Activated CD8-positive, alpha-beta memory T cell treated with anti-CD3 and anti-CD28 coated beads, Interleukin-2, amount 10 ng/mL, durations not matched to agents 7 days and 5 days (primary cell): Measurements from ENCODE around the gene SNRPA. TPM values are rescaled to one million over a fixed set of nuclear protein-coding genes. Genes with fewer than 3 reads are reported as not detected.

Experiments
- ATAC-seq: fragments of 150-1000 bp; cut with Tn5 transposase; one replicate; pipeline ENCODE4 v1.10.0; 2021; ENCODE audit warnings: moderate library complexity
- CTCF ChIA-PET: fragments of 350-600 bp; sonication (Branson Sonifier 250); formaldehyde crosslinking; loops from one replicate; lab custom pipeline; 2021; ENCODE audit warnings: antibody characterized with exemption; lab: Charles Lee
- DNase-seq: peaks from one replicate; pipeline ENCODE4 v3.0.0-alpha.2; 2020
- H3K27ac Mint-ChIP-seq: one replicate; pipeline ENCODE4 v1.8.0; 2021; ENCODE audit warnings: mild to moderate bottlenecking, mixed read lengths
- H3K27me3 Mint-ChIP-seq: one replicate; pipeline ENCODE4 v1.8.0; 2021; ENCODE audit warnings: mixed read lengths
- H3K36me3 Mint-ChIP-seq: one replicate; pipeline ENCODE4 v1.8.0; 2021; ENCODE audit warnings: mild to moderate bottlenecking, mixed read lengths
- H3K4me1 Mint-ChIP-seq: one replicate; pipeline ENCODE4 v1.8.0; 2021; ENCODE audit warnings: mixed read lengths
- H3K4me3 Mint-ChIP-seq: one replicate; pipeline ENCODE4 v1.8.0; 2021; ENCODE audit warnings: mild to moderate bottlenecking, moderate library complexity, mixed read lengths
- H3K9me3 Mint-ChIP-seq: one replicate; pipeline ENCODE4 v1.8.0; 2022; ENCODE audit warnings: low read depth, mixed read lengths
- total RNA-seq, 2 experiments: library from RNA; stranded (reverse); gene quantifications; one replicate each; pipeline ENCODE4 v1.2.3, GENCODE V29; 2021

Gene SNRPA
- total RNA-seq, 2 experiments from 2014 or later = 176 to 193 TPM

GRCh38 chr19:40797963-40798682 lies 47.1 kb downstream of the SNRPA start:
- peak overlapping the region; percentile 98 for H3K27ac Mint-ChIP-seq
- ATAC-seq (peak; percentile 35), DNase-seq (peak; percentile 85)
- H3K36me3 Mint-ChIP-seq = peaks cover 25% of the 10 kb centered on the region
- H3K4me1 Mint-ChIP-seq = peaks cover 48% of the 10 kb centered on the region
- no peaks in the 10 kb centered on the region for H3K27me3 Mint-ChIP-seq
- CTCF ChIA-PET = interaction anchor here (0.6 to 3.7 kb wide), 11 partner anchors 8 to 144 kb away, joined by 3 to 42 read pairs (median 5); partner anchors contain the start of genes COQ8B, ITPKC and RAB4B
- peak overlapping the region; percentile 95 for H3K4me3 Mint-ChIP-seq
- no peaks in the 10 kb centered on the region for H3K9me3 Mint-ChIP-seq

- CTCF ChIA-PET = interaction anchor here (0.6 to 3.7 kb wide), 12 partner anchors 7 to 145 kb away, joined by 3 to 42 read pairs (median 5); partner anchors contain the start of genes COQ8B, ITPKC and RAB4B
- ATAC-seq = peak; percentile 87
- no peaks in the 10 kb centered on the region for H3K9me3 Mint-ChIP-seq
- peak within 1 kb of the TSS; percentile 95 for H3K4me3 Mint-ChIP-seq
- peak; percentile 100 for DNase-seq
- peaks cover 55% of the 10 kb centered on the region for H3K4me1 Mint-ChIP-seq
- H3K27ac Mint-ChIP-seq = peak within 1 kb of the TSS; percentile 98
- H3K36me3 Mint-ChIP-seq = peaks cover 28% of the 10 kb centered on the region
- H3K27me3 Mint-ChIP-seq = no peaks in the 10 kb centered on the region
These were observed 47.9 kb downstream of the SNRPA start, which contains the start of gene EGLN2 for GRCh38 chr19:40798683-40799557. TSS of gene EGLN2 (plus strand) at chr19:40799191. CDS start at chr19:40800573, 1,382 bp downstream.

DNA sequence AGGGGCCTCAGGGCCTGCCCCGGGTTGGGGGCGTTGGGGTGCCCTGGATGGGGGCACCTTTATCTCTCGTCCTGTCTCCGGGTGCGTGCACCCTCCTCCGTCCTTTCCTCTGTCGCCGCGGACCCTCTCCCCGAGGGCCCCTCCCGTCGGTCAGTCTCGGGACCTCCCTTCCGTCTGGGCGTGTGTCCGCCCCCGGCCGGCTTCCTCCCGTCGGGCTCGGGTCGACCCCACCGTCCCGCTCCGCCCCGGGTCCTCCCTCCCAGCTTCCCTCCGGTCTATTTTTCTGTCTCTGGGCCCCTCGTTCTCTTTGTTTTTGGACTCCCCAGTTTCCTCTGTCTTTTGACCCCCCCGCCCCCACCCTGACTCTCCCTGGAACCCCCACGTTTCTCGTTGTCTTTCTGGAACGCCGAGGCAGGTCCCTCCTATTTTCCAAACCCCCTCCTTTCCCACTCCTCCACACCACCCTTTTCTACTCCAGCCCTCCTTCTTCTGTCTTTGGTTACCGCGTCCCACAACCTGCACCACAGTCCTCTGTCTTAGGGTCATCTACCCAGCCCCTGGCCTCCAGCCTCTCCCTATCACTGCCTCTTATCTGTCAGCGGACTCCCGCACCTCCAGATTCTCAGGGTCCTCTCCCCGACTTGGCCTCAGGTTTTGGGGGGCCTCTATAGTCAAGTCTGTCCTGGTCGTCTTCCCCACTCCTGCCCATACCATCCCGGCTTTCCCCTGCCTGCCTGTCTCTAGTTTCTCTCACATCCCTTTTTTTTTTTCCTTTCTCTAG lies 48.7 kb downstream of the SNRPA start:
- Mint-ChIP-seq H3K27ac (peak overlapping the region; percentile 87), H3K9me3 (no peaks in the 10 kb centered on the region), H3K4me3 (peak overlapping the region; percentile 95), H3K4me1 (peaks cover 64% of the 10 kb centered on the region), H3K27me3 (no peaks in the 10 kb centered on the region), H3K36me3 (peaks cover 34% of the 10 kb centered on the region)
- ATAC-seq (no peak), DNase-seq (peak; percentile 63)
- CTCF ChIA-PET = interaction anchor here (0.6 to 2.8 kb wide), 3 partner anchors 21 to 83 kb away, joined by 3 to 8 read pairs (median 8); partner anchors contain the start of genes COQ8B, ITPKC and RAB4B

DNA sequence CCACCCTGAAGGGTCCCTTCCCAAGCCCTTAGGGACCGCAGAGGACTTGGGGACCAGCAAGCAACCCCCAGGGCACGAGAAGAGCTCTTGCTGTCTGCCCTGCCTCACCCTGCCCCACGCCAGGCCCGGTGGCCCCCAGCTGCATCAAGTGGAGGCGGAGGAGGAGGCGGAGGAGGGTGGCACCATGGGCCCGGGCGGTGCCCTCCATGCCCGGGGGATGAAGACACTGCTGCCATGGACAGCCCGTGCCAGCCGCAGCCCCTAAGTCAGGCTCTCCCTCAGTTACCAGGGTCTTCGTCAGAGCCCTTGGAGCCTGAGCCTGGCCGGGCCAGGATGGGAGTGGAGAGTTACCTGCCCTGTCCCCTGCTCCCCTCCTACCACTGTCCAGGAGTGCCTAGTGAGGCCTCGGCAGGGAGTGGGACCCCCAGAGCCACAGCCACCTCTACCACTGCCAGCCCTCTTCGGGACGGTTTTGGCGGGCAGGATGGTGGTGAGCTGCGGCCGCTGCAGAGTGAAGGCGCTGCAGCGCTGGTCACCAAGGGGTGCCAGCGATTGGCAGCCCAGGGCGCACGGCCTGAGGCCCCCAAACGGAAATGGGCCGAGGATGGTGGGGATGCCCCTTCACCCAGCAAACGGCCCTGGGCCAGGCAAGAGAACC lies 49.5 kb downstream of the SNRPA start:
- peaks cover 71% of the 10 kb centered on the region for H3K4me1 Mint-ChIP-seq
- CTCF ChIA-PET = interaction anchor here (1.1 to 2.8 kb wide), 4 partner anchors 22 to 137 kb away, joined by 4 to 8 read pairs (median 4); partner anchors contain the start of genes COQ8B, ITPKC and RAB4B
- ATAC-seq (no peak), DNase-seq (no peak)
- peak overlapping the region; percentile 95 for H3K4me3 Mint-ChIP-seq
- H3K27me3 Mint-ChIP-seq = no peaks in the 10 kb centered on the region
- no peaks in the 10 kb centered on the region for H3K9me3 Mint-ChIP-seq
- peak overlapping the region; percentile 87 for H3K27ac Mint-ChIP-seq
- peaks cover 37% of the 10 kb centered on the region for H3K36me3 Mint-ChIP-seq

DNA sequence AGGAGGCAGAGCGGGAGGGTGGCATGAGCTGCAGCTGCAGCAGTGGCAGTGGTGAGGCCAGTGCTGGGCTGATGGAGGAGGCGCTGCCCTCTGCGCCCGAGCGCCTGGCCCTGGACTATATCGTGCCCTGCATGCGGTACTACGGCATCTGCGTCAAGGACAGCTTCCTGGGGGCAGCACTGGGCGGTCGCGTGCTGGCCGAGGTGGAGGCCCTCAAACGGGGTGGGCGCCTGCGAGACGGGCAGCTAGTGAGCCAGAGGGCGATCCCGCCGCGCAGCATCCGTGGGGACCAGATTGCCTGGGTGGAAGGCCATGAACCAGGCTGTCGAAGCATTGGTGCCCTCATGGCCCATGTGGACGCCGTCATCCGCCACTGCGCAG lies 50.0 kb downstream of the SNRPA start:
- ATAC-seq = no peak
- H3K27me3 Mint-ChIP-seq = no peaks in the 10 kb centered on the region
- peaks cover 37% of the 10 kb centered on the region for H3K36me3 Mint-ChIP-seq
- CTCF ChIA-PET = interaction anchor here (1.1 to 2.8 kb wide), 4 partner anchors 23 to 138 kb away, joined by 4 to 8 read pairs (median 4); partner anchors contain the start of genes COQ8B, ITPKC and RAB4B
- H3K4me1 Mint-ChIP-seq = peaks cover 76% of the 10 kb centered on the region
- peak overlapping the region; percentile 64 for H3K27ac Mint-ChIP-seq
- H3K4me3 Mint-ChIP-seq = peak overlapping the region; percentile 95
- H3K9me3 Mint-ChIP-seq = no peaks in the 10 kb centered on the region
- no peak for DNase-seq

- Mint-ChIP-seq H3K4me1 (peaks cover 83% of the 10 kb centered on the region), H3K4me3 (peak overlapping the region; percentile 65), H3K9me3 (no peaks in the 10 kb centered on the region), H3K27me3 (no peaks in the 10 kb centered on the region), H3K27ac (peak overlapping the region; percentile 89), H3K36me3 (peaks cover 37% of the 10 kb centered on the region)
- no peak for DNase-seq
- CTCF ChIA-PET = interaction anchor here (1.1 to 2.8 kb wide), 5 partner anchors 23 to 167 kb away, joined by 4 to 8 read pairs (median 5); partner anchors contain the start of genes COQ8B, ITPKC and RAB4B
- no peak for ATAC-seq
These were observed 50.7 kb downstream of the SNRPA start for GRCh38 chr19:40801426-40802299.

DNA sequence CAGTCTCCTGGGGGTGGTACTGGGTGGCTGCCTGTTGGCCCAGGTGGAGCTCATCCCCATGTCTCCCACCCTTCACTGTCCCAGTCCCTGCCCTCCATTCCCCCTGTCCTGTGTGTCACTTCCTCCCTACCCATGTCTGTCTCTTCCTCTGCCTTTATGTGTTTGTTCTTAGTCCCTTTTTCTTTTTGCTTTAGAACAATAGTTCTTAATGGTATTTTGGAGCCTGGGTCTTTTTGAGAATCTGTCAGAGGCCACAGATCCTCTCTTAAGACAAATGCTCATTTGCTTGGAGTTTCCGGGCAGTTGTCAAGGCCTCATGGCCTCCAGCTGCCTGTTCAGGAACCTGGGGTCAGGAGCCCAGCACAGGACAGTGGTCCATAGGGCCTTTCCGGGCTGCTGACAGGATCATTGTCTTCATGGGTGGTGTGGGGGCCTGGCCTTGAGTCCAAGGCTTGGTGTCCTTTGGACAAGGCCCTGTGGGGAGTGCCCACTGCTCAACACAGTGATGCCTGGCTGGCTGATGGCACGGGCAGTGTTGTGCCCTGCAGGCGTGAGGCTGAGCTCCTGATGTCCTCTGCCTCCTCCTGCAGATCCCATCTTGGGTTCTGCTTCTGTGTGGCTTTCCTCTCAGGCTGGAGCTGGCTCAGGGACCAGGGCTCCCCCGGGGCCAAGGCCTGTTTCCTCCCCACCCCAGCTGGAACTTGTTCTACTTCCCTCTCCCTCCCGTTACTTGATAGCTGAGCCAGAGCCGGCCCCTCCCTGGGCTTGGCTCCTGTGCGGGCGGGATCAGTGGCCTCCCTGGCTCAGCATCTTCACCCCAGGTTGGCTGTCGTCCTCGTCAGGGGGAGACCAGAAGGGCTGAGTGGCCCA lies 51.5 kb downstream of the SNRPA start:
- no peak for DNase-seq
- peaks cover 36% of the 10 kb centered on the region for H3K36me3 Mint-ChIP-seq
- peaks cover 87% of the 10 kb centered on the region for H3K4me1 Mint-ChIP-seq
- H3K9me3 Mint-ChIP-seq = no peaks in the 10 kb centered on the region
- H3K27me3 Mint-ChIP-seq = no peaks in the 10 kb centered on the region
- H3K27ac Mint-ChIP-seq = peak overlapping the region; percentile 89
- H3K4me3 Mint-ChIP-seq = peak overlapping the region; percentile 65
- CTCF ChIA-PET = interaction anchor here (0.5 to 6.4 kb wide), 6 partner anchors 16 to 463 kb away, joined by 3 to 60 read pairs (median 4); no protein-coding TSS in a partner anchor
- no peak for ATAC-seq

GRCh38 chr19:40803170-40803856 lies 52.3 kb downstream of the SNRPA start:
- peaks cover 85% of the 10 kb centered on the region for H3K4me1 Mint-ChIP-seq
- no peaks in the 10 kb centered on the region for H3K27me3 Mint-ChIP-seq
- ATAC-seq (no peak), DNase-seq (no peak)
- CTCF ChIA-PET = interaction anchor here (0.5 to 6.4 kb wide), 4 partner anchors 15 to 464 kb away, joined by 3 to 60 read pairs (median 3); no protein-coding TSS in a partner anchor
- H3K4me3 Mint-ChIP-seq = peak overlapping the region; percentile 65
- peak overlapping the region; percentile 89 for H3K27ac Mint-ChIP-seq
- H3K9me3 Mint-ChIP-seq = no peaks in the 10 kb centered on the region
- peaks cover 43% of the 10 kb centered on the region for H3K36me3 Mint-ChIP-seq

- DNase-seq = peak; percentile 78
- Mint-ChIP-seq H3K36me3 (peaks cover 43% of the 10 kb centered on the region), H3K4me1 (peaks cover 84% of the 10 kb centered on the region), H3K27me3 (no peaks in the 10 kb centered on the region), H3K27ac (peak overlapping the region; percentile 89), H3K9me3 (no peaks in the 10 kb centered on the region), H3K4me3 (peak overlapping the region; percentile 65)
- peak; percentile 35 for ATAC-seq
- CTCF ChIA-PET = interaction anchor here (0.7 to 6.4 kb wide), 6 partner anchors 15 to 87 kb away, joined by 3 to 60 read pairs (median 24); partner anchors contain the start of genes COQ8B, ITPKC, MIA and RAB4B
These were observed 53.1 kb downstream of the SNRPA start for GRCh38 chr19:40803857-40804782.
